ENCODE results near the gene PTCD2. TPM values are rescaled to one million over a fixed set of nuclear protein-coding genes. Genes with fewer than 3 reads are reported as not detected.

Gene PTCD2
- total and polyA plus RNA-seq, 8 donors, result 0.80 to 5.3 (median 2.7) TPM

GRCh38 chr5:72337159-72337558 is 17.0 kb downstream of the PTCD2 start:
- no peak for ATAC-seq
- no peak for DNase-seq
- Histone ChIP-seq H3K27me3 (no peaks in the 10 kb centered on the region), H3K4me3 (no peak overlapping the region), H3K27ac (no peak overlapping the region), H3K4me1 (no peaks in the 10 kb centered on the region), H3K9me3 (no peaks in the 10 kb centered on the region), H3K36me3 (peaks cover 0 to 15% (median 0%) of the 10 kb centered on the region in 3 donors)
- no peak for FAIRE-seq
- WGBS, 2 donors, result 91 to 92% methylated on average over 1 of the region's 1 CpG
- no peak for TF ChIP-seq CTCF (IDR thresholded peaks at IDR 0.05)
- intact Hi-C loops (cut with DNase I), result no loop called here

GRCh38 chr5:72338689-72339209 is 18.6 kb downstream of the PTCD2 start:
- Histone ChIP-seq H3K27me3 (no peaks in the 10 kb centered on the region), H3K36me3 (peaks cover 0 to 23% (median 6%) of the 10 kb centered on the region in 3 donors), H3K4me1 (no peaks in the 10 kb centered on the region), H3K4me3 (no peak overlapping the region), H3K9me3 (no peaks in the 10 kb centered on the region), H3K27ac (no peak overlapping the region)
- DNase-seq (no peak), ATAC-seq (no peak), FAIRE-seq (no peak)
- TF ChIP-seq CTCF (IDR thresholded peaks at IDR 0.05), result no peak
- intact Hi-C loops (cut with DNase I), result no loop called here
- WGBS, 2 donors, result 85 to 88% methylated on average over 4 of the region's 4 CpGs

- H3K4me3 ChIP-seq, result no peak overlapping the region
- H3K27me3 ChIP-seq, result no peaks in the 10 kb centered on the region
- H3K27ac ChIP-seq, result no peak overlapping the region
- 36 to 72% methylated on average over 2 of the region's 2 CpGs for WGBS, 2 donors
- no peak for TF ChIP-seq CTCF (IDR thresholded peaks at IDR 0.05)
- peak in 5 of 6 donors; percentile 23 to 56 (median 36) for DNase-seq
- H3K4me1 ChIP-seq, result no peaks in the 10 kb centered on the region
- FAIRE-seq, result no peak
- intact Hi-C loops (cut with DNase I), result no loop called here
- H3K9me3 ChIP-seq, result no peaks in the 10 kb centered on the region
- peaks cover 0 to 8% (median 6%) of the 10 kb centered on the region in 3 donors for H3K36me3 ChIP-seq
- ATAC-seq, result peak in 2 of 4 donors; percentile 27 to 65
Observed at GRCh38 chr5:72346398-72346797, 26.2 kb downstream of the PTCD2 start.

- Histone ChIP-seq H3K4me3 (no peak overlapping the region), H3K27ac (no peak overlapping the region), H3K27me3 (no peaks in the 10 kb centered on the region), H3K4me1 (no peaks in the 10 kb centered on the region), H3K36me3 (peaks cover 0 to 8% (median 6%) of the 10 kb centered on the region in 3 donors), H3K9me3 (no peaks in the 10 kb centered on the region)
- DNase-seq, result no peak
- intact Hi-C loops (cut with DNase I), result no loop called here
- ATAC-seq, result no peak
- WGBS, 2 donors, result 92 to 93% methylated on average over 4 of the region's 4 CpGs
- no peak for TF ChIP-seq CTCF (IDR thresholded peaks at IDR 0.05)
- no peak for FAIRE-seq
Observed at GRCh38 chr5:72347801-72348308, 27.7 kb downstream of the PTCD2 start.

GRCh38 chr5:72351376-72351775 is 31.2 kb downstream of the PTCD2 start:
- Histone ChIP-seq H3K9me3 (no peaks in the 10 kb centered on the region), H3K27me3 (no peaks in the 10 kb centered on the region), H3K4me3 (no peak overlapping the region), H3K4me1 (no peaks in the 10 kb centered on the region), H3K36me3 (no peaks in the 10 kb centered on the region), H3K27ac (no peak overlapping the region)
- intact Hi-C loops (cut with DNase I), result no loop called here
- 90 to 96% methylated on average over 2 of the region's 2 CpGs for WGBS, 2 donors
- DNase-seq (no peak), FAIRE-seq (no peak), ATAC-seq (no peak)
- TF ChIP-seq CTCF (IDR thresholded peaks at IDR 0.05), result no peak
